HG03571 (cell line): ENCODE measurements around the gene ZSWIM5.
"Not testable (repeated sequence)": the region's sequence is repeated elsewhere in the genome, so short reads cannot be mapped to it uniquely, and the experiment has no call there.

Experiments used
- ATAC-seq: cut with Tn5 transposase; IDR thresholded peaks from one replicate; pipeline ENCODE4 v1.9.1; 2021; ENCODE audit not compliant: unreplicated experiment

The ZSWIM5 gene

DNA sequence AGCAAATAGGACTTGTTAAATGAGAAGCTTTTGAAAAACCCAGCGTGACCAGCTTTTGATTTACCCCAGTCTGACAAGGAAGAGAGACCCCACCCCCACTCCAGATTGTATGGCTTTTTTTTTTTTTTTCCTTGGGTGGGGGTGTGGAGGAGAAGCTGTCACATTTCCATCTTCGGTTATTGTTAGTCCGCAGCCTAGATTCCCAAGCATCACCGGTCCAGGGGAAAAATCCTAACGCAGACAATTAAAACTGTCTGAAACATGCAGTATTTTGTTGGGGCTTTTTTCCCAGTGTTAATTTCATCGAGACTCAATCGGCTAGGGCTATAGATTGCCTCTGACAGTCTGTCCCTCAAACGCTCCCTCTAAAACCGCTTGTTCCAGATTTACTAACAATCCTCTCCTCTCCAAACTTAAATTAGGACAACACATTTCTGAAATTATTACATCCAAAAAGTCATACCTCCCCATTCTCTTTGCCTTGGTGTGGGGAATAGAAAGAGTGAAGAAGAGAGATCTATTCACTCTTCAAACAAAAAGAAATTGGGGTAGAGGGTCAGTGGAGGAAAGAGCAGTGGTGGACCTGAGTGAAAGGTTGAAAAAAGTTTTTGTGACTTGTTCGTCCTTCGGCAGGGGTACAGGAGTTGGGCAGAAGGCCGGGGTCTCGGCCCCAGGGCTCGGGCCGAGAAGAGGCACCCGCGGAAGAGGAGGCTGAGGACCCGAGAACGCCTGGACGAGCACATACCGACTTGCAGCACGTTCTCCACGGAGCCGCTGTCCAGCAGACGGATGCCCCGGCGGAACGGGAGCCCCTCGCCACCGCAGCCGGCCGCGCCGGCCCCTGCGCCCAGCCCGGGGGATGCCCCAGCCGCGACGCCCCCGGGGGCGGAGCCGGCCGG is 1.1 kb downstream of the ZSWIM5 start:
- no peak for ATAC-seq

DNA sequence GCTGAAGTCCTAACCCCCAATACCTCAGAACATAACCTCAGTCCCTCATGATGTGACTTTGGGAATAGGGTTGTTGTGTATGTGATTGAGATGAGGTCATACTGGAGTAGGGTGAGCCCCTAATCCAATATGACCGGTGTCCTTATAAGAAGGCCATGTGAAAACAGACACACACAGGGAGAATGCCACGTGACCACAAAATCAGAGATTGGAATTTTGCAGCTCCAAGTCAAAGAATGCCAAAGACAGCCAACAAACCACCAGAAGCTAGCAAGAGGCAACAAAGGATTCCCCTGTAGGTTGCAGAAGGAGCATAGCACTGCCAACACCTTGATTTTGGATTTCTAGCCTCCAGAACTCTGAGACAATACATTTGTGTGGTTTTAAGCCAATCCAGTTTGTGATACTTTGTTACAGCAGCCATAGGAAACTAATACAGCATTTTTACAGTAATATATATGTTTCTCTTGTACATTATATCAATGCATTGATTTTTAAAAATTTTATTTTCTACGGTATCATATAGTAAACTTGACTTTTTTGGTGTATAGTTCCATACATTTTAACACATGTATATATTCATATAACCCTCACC is 5.4 kb downstream of the ZSWIM5 start:
- ATAC-seq = no peak

DNA sequence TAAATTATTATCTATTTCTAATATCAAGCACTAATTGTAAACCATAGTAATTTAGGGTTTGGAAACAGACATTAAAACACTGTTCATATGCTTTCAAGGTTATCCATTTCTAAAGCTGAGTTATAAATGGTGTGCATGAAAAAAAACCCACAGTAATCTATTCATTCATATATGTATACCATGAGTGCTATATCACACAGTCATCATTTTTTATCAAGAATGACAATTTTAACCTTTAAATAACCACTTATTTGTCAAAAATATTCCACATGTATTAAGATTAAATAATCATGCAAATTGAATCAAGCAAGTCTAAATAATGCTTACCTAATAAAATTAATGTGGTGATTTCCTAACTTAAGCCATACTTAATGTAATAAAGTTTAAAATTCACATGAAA is 6.0 kb downstream of the ZSWIM5 start:
- ATAC-seq = no peak

DNA sequence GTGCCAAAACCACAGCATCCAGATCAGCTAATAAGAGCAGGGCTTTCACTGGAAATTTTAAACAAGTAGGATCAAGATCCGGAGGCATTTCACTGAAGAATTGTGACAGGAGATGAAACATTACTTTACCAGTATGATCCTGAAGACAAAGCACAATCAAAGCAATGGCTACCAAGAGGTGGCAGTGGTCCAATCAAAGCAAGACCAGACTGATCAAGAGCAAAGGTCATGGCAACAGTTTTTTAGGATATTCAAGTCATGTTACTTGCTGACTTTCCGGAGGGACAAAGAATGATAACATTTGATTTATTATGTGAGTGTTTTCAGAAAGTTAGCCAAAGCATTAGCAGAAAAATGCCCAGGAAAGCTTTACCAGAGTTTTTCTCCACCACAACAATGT is 8.2 kb downstream of the ZSWIM5 start:
- no peak for ATAC-seq

DNA sequence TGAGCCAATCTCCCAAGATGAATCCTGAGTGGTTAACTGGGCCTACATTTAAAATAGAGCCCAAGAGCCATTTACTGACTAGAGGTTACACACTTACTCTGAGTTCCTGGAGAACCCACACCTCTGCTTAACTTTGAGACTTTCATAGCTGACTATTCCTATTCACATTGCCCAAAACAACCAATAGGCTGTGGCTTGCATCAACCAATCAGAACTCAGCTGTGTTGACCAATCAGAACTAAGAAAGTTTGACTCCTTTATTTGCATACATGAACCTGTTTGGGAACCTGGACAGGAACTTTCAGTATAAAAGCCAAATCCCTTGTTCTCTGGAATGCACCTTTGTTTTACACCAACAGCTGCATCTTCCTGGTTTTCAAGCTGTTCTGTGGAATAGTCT is 9.5 kb downstream of the ZSWIM5 start:
- no peak for ATAC-seq

DNA sequence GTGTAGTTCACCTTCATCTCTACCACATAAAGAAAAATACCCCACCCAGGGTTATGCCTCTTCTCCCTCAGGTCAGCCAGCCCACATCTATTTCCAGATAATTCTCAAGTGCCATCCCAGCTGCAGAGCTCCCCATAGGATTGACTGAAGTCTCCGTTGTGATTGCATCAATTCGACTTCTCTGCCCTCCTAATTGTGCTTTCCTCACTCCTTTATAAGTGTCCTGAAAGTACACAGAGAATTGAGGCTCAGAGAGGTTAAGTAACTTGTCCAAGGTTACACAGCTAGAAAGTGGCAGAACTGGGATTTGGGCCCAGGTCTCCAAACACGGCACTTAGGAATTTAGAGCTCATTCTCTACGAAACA is 15.0 kb downstream of the ZSWIM5 start:
- ATAC-seq = no peak

DNA sequence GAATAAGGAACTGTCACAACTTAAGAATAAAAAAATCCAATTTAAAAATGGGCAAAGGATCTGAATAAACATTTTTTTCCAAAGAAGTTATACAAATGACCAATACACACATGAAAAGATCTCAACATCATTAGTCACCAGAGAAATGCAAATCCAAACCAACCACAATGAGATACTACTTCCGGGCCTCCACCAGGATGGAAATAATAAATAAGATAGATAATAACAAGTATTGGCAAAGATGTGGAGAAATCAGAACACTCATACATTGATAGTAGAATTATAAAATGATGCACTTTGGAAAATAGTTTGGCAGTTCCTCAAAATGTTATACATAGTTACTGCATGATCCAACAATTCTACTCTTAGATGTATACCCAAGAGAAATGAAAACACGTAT is 18.7 kb downstream of the ZSWIM5 start:
- ATAC-seq = no peak

DNA sequence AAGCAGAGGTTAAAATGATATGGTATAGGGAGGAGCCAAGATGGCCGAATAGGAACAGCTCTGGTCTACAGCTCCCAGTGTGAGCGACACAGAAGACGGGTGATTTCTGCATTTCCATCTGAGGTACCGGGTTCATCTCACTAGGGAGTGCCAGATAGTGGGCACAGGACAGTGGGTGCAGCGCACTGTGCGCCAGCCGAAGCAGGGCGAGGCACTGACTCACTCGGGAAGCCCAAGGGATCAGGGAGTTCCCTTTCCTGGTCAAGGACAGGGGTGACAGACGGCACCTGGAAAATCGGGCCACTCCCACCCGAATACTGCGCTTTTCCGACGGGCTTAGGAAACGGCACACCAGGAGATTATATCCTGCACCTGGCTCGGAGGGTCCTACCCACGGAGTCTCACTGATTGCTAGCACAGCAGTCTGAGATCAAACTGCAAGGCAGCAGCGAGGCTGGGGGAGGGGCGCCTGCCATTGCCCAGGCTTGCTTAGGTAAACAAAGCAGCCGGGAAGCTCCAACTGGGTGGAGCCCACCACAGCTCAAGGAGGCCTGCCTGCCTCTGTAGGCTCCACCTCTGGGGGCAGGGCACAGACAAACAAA is 26.4 kb downstream of the ZSWIM5 start:
- ATAC-seq = not testable (repeated sequence)

DNA sequence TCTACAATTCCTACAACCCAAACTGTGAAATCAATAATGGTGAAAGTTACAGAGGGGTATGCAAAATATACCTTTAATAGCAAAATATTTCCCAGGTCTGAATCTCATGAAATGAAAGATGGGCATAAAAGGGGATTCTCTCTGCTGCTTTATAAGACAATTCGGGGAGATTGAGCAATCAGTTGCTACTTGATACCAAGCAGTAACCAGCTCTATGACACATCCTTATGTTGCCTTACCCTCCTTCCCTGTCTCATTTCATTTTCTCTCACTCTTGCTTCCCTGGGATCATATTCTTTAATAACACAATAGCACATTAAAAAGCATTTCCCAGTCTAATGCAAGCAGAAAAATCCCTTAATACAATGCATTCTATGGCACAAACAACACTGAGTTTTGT is 29.0 kb downstream of the ZSWIM5 start:
- ATAC-seq = no peak

DNA sequence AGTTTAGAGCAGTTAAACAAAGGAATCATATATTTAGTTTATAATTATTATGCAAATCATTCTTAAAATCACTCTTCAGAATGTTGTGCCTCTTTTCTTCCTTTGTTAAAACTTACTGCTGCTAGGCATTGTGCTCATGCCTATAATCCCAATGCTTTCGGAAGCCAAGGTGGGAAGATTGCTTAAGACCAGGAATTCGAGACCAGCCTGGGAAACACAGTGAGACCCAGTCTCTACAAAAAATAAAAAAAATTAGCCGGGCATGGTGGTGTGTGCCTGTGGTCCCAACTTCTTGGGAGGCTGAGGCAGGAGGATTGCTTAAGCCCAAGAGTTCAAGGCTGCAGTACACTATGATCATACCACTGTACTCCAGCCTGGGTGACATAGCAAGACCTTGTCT is 33.6 kb downstream of the ZSWIM5 start:
- ATAC-seq = no peak

DNA sequence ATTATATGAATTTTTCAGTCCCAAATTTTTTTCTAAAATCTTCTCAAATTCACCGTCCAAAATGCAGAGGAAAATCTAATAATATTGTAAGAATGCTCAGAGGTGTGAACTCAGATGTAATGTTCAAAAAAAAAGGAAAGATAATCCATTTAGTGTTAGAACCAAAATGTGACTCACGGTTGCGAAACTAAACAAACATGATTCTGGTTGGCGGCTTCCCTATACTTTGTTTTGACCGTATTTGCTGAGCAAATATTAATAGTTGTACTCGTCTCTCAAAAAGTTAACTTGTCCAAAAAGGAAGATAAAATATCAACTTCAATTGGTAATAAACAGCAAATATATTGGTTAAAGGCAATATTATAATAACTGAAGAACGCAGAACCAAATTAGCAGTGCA is 34.4 kb downstream of the ZSWIM5 start:
- no peak for ATAC-seq

DNA sequence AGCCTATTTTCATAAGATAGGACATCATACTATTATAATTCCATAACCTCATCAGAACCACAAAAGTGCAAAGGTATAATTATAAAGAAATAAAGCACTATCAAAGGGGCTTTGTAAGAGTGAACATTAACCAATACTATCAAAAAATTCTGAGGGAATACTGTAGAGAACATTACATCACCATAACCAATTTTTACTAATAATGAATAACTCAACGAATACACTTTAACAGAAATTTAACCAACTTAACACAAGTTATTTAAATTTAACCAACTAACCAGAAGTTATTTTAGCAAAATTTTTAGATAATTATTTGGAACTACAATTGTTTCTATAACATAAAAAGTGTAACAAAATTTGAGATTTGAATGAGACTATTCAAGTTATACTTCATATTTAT is 34.8 kb downstream of the ZSWIM5 start:
- no peak for ATAC-seq

DNA sequence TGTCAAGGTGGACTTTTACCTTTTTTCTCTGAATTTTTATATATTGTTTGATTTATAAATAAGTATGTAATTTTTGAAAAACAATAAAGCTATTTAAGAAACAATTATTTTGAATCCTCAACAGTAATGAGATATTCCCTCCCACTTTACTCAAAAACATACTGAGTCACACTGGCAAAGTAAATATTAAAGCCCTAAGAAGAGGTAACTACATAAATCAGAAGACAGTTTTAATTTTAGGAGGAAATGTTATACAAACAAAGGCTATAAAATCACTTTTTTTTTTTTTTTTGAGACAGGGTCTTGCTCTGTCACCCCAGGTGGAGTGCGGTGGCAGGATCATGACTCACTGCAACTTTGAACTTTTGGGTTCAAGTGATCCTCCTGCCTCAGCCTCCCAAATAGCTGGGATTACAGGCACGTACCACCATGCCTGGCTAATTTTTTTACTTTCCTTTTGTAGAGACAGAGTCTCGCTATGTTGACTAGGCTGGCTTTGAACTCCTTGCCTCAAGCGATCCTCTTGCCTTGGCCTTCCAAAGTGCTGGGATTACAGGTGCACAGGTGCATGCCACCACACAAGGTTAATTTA is 36.2 kb downstream of the ZSWIM5 start:
- ATAC-seq = no peak

DNA sequence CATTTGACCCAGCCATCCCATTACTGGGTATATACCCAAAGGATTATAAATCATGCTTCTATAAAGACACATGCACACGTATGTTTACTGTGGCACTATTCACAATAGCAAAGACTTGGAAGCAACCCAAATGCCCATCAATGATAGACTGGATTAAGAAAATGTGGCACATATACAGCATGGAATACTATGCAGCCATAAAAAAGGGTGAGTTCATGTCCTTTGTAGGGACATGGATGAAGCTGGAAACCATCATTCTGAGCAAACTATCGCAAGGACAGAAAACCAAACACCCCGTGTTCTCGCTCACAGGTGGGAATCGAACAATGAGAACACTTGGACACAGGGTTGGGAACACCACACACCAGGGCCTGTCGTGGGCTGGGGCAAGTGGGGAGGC is 38.5 kb downstream of the ZSWIM5 start:
- ATAC-seq = not testable (repeated sequence)

DNA sequence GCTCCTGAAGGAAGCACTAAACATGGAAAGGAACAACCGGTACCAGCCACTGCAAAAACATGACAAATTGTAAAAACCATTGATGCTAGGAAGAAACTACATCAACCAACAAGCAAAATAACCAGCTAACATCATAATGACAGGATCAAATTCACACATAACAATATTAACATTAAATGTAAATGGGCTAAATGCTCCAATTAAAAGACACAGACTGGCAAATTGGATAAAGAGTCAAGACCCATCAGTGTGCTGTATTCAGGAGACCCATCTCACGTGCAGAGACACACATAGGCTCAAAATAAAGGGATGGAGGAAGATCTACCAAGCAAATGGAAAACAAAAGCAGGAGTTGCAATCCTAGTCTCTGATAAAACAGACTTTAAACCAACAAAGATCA is 42.1 kb downstream of the ZSWIM5 start:
- not testable (repeated sequence) for ATAC-seq

DNA sequence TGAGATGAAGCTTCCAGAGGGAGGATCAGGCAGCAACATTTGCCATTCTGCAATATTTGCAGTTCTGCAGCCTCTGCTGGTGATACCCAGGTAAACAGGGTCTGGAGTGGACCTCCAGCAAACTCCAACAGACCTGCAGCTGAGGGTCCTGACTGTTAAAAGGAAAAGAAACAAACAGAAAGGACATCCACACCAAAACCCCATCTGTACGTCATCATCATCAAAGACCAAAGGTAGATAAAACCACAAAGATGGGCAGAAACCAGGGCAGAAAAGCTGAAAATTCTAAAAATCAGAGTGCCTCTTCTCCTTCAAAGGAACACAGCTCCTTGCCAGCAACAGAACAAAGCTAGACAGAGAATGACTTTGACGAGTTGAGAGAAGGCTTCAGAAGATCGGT is 43.3 kb downstream of the ZSWIM5 start:
- ATAC-seq = not testable (repeated sequence)

DNA sequence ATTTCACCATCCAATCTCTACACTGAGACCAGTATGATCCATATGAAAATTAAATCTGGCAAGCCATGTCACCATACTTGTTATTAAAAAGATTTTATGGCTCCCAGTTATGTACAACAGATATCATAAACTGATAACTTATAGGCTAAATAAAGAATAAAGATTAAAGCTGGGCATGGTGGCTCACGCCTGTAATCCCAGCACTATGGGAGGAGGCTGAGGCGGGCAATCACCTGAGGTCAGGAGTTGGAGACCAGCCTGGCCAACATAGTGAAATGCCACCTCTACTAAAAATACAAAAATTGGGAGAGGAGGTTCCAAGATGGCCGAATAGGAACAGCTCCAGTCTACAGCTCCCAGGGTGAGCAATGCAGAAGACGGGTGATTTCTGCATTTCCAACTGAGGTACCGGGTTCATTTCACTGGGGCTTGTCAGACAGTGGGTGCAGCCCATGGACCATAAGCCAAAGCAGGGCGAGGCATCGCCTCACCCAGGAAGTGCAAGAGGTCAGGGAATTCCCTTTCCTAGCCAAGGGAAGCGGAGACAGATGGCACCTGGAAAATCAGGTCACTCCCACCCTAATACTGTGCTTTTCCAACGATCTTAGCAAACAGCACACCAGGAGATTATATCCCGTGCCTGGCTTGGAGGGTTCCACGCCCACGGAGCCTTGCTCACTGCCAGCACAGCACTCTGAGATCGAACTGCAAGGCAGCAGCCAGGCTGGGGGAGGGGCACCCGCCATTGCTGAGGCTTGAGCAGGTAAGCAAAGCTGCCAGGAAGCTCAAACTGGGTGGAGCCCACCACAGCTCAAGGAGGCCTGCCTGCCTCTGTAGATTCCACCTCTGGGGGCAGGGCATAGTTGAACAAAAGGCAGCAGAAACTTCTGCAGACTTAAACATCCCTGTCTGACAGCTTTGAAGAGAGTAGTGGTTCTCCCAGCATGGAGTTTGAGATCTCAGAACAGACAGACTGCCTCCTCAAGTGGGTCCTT is 44.1 kb downstream of the ZSWIM5 start:
- ATAC-seq = not testable (repeated sequence)

DNA sequence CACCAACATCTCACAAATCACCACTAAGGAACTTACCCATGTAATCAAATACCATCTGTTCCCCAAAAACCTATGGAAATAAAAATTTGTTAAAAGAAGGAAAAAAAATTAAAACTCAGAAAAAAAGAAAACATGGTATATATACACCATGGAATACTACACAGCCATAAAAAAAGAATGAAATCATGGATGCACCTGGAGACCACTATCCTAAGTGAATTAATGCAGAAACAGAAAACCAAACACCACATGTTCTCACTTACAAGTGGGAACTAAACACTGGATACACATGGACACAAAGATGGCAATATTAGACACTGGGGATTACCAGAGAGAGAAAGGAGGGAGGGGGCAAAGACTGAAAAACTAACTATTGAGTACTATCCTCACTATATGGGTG is 50.4 kb downstream of the ZSWIM5 start:
- ATAC-seq = no peak

DNA sequence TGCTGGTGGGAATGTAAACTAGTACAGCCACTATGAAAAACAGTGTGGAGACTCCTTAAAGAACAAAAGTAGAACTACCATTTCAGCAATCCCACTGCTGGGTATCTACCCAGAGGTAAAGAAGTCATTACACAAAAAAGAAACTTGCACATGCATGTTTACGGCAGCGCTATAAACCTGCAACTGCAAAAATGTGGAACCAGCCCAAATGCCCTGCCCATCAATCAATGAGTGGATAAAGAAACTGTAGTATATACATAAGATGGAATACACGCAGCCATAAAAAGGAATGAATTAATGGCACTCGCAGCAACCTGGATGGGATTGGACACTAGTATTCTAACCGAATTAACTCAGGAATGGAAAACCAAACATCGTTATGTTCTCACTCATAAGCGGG is 51.0 kb downstream of the ZSWIM5 start:
- no peak for ATAC-seq

DNA sequence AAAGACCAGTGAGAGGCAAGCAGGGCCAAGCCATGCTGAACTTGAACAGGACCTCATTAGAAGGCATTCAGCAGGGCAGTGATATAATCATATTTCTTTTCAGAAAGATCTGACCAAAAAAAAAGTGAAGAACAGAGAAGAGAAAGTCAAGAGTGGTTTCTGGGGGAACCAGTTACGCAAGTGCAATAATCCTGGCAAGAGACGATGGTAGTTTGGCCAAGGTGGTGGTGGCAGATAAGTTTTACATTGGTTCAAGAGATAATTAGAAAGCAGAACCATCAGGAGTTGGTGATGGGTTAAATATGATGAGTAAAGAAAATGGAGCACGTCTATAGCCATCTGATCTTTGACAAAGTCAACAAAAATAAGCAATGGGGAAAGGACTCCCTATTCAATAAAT is 54.3 kb downstream of the ZSWIM5 start:
- ATAC-seq = no peak
